OCI-LY3 (cell line): ENCODE measurements around the gene MAGI2.

Source experiments
- CTCF ChIP-seq: fragments of 200-600, 300-600 bp; sonication (generic); IDR thresholded peaks from 2 replicates; pipeline ENCODE4 v1.5.1; 2014; ENCODE audit warnings: antibody characterized with exemption, low read length, low read depth
- EZH2phosphoT487 ChIP-seq: fragments of 200-600 bp; shearing (Covaris generic); IDR thresholded peaks from 2 replicates; pipeline ENCODE4 v1.6.1; 2018; ENCODE audit warnings: antibody characterized with exemption, mixed run types, low read depth

GRCh38 chr7:79298145-79298760 is 155.2 kb downstream of the MAGI2 start:
- TF ChIP-seq CTCF (peak; percentile 70), EZH2phosphoT487 (no peak)
